ENCODE measurements around the gene CMTR1.
A peak's percentile ranks its signal among the peaks of the same experiment; 100 is the strongest.

Gene CMTR1

DNA sequence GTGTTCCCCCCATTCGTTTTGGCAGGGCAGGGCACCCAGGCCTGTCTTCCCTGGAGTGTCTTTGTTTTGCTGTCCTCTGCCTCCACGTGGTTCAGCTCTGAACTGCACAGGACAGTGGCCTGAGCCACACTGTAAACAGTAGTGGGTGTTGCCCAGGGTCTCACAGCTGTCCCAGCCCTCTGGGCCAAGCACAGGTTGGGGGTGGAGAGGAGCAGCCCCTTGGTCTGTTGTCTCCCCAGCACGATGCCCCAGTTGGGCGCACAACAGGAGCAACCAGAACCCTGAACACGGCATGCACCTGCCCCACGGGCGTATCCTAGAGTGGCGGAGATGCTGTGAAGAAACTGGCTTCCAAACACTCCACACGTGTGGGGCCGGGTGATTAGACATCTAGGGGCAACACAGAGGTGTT lies 52.3 kb downstream of the CMTR1 start:
- Histone ChIP-seq H3K36me3 (replicated peaks) (peaks cover 13% of the 10 kb centered on the region), H3K27me3 (replicated peaks) (no peaks in the 10 kb centered on the region), H3K4me3 (ENCODE audit: low read depth, low read length) (no peak overlapping the region), H3K27ac (no peak overlapping the region)
- no peak for DNase-seq
- in situ Hi-C loops (cut with HindIII; ENCODE audit: low pct_ligation_motif_present, low sequenced_read_pairs) = no loop called here
- TF ChIP-seq, protein P1, sequence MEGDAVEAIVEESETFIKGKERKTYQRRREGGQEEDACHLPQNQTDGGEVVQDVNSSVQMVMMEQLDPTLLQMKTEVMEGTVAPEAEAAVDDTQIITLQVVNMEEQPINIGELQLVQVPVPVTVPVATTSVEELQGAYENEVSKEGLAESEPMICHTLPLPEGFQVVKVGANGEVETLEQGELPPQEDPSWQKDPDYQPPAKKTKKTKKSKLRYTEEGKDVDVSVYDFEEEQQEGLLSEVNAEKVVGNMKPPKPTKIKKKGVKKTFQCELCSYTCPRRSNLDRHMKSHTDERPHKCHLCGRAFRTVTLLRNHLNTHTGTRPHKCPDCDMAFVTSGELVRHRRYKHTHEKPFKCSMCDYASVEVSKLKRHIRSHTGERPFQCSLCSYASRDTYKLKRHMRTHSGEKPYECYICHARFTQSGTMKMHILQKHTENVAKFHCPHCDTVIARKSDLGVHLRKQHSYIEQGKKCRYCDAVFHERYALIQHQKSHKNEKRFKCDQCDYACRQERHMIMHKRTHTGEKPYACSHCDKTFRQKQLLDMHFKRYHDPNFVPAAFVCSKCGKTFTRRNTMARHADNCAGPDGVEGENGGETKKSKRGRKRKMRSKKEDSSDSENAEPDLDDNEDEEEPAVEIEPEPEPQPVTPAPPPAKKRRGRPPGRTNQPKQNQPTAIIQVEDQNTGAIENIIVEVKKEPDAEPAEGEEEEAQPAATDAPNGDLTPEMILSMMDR (IDR thresholded peaks at IDR 0.05; ENCODE audit: low read depth, low read length, missing control alignments) = peak; percentile 53

DNA sequence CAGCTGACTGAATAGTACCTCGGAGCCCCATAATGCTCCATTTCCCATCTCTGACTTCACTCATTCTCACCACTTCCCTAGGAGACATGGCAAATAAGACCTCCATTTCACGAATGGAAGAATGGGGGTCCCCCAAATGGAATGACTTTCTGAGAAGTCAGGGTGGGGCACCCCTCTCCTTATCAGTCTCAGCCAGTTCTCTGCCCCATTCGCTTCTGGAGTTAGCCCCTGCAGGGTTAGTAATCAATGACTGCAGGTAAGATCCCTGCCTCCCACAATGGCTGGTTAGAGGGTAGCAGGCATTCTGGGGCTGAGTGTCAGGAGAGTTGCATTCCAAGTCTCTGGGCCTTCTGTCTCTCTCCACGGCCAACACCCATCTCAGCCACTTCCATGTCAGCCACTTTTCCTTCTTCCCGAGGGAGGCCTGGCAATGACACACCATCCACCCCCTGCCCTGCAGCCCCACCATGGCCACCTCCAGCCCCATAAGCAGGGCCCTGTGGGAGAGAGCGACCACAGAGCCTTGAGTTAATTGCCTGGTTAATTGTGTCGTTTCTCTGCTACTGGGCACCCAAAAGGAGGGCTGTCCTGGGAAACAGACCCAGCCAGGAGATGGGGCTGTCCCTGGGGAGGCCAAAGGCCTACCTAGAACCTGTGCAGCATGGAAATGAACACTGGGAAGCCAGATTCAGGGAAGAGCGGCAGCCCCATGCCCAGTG lies 53.3 kb downstream of the CMTR1 start:
- DNase-seq = no peak
- H3K36me3 ChIP-seq (replicated peaks) = peaks cover 12% of the 10 kb centered on the region
- H3K27ac ChIP-seq = no peak overlapping the region
- in situ Hi-C loops (cut with HindIII; ENCODE audit: low pct_ligation_motif_present, low sequenced_read_pairs) = no loop called here
- TF ChIP-seq, protein P1 (IDR thresholded peaks at IDR 0.05; ENCODE audit: low read depth, low read length, missing control alignments) = no peak
- no peaks in the 10 kb centered on the region for H3K27me3 ChIP-seq (replicated peaks)
- H3K4me3 ChIP-seq (ENCODE audit: low read depth, low read length) = no peak overlapping the region

DNA sequence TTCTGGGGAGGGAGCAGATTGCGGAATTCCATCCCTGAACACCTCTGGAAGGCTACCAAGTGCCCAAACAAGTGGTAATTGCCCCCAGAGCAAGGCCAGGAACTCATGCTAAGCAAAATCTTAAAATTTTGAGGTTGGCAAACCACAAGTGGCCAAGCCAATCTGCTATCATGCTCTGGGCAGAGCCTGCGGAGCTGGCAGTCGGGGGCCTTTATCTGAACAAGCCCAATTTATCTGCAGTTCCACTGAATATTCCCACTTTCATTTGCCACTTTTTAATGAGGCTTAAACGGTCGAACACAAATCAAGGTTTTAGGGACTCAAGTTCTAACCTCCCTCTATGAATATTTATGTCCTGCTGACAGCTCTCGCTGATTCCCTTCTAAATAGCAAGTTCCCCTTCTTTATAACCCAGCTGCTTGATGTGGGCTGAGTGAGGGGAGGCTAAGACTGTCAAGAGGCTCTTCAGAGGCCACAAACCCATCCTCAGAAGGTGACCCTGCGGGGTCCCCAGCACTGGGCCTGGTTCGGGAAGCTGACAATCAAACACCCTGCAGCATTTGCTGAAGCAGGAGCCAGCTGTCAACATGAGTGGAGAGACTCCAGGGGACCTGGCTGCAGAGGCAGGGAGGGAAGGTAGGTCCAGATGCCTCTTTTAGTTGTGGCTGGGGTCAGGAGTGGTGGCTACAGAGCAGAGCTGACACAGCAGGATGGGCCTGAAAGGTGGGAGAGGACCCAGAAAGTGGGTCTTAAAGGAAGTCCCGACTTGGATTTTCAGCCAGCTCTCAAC lies 54.8 kb downstream of the CMTR1 start:
- Histone ChIP-seq H3K36me3 (replicated peaks) (peaks cover 6% of the 10 kb centered on the region), H3K4me3 (ENCODE audit: low read depth, low read length) (no peak overlapping the region), H3K27ac (no peak overlapping the region), H3K27me3 (replicated peaks) (no peaks in the 10 kb centered on the region)
- TF ChIP-seq, protein P1 (IDR thresholded peaks at IDR 0.05; ENCODE audit: low read depth, low read length, missing control alignments) = no peak
- in situ Hi-C loops (cut with HindIII; ENCODE audit: low pct_ligation_motif_present, low sequenced_read_pairs) = no loop called here
- DNase-seq = no peak

DNA sequence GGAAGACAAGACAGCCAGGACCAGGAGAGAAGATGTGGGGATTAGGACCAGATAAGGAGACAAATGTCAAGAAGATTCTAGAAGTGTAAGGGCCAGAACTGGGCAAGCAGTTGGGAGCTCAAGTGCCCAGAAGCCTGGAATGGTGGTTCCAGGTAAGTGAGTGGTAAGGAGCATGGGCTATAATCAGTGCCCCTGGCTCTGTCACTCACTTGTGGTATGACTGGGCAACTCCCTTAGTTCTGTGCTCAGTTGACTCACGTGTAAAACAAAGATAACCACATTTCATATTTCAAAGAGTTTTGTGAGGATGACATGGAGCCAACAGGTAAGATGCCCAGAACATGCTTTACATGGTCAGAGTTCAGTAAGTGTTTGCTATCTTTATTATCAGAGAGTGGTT lies 55.5 kb downstream of the CMTR1 start:
- no peak for DNase-seq
- H3K4me3 ChIP-seq (ENCODE audit: low read depth, low read length) = no peak overlapping the region
- no peaks in the 10 kb centered on the region for H3K27me3 ChIP-seq (replicated peaks)
- TF ChIP-seq, protein P1 (IDR thresholded peaks at IDR 0.05; ENCODE audit: low read depth, low read length, missing control alignments) = no peak
- H3K36me3 ChIP-seq (replicated peaks) = no peaks in the 10 kb centered on the region
- no peak overlapping the region for H3K27ac ChIP-seq
- in situ Hi-C loops (cut with HindIII; ENCODE audit: low pct_ligation_motif_present, low sequenced_read_pairs) = no loop called here

DNA sequence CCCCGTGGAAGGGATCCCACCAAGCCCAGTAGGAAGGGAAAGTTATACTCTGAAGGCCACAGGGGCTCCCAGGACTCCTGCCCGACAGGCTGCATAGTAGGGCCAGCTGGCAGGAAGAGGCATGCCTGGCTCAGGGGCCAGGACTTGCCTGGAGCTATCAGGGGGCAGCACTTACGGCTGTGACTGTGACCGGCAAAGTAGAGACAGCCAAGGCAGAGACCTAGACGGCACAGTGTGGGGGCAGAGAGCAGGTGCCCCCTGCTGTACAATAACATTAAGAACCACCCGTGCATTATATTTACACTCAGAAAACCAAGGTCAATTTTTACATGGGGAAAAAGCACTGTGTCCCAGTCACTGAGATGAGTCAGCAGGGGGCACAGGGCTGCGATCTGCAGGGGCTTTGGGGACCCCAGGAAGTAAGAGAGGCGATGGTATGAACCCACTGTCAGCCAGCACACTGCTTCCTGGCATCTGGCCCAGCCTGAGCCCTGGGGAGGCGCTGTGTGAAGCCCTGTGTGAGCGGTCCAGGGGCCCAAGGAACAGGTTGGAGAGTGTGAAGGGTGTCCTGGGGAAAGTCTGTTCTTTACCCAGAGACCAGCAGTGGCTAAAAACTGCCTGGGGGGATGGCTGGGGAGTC lies 56.8 kb downstream of the CMTR1 start:
- TF ChIP-seq, protein P1 (IDR thresholded peaks at IDR 0.05; ENCODE audit: low read depth, low read length, missing control alignments) = peak; percentile 50
- H3K27me3 ChIP-seq (replicated peaks) = no peaks in the 10 kb centered on the region
- in situ Hi-C loops (cut with HindIII; ENCODE audit: low pct_ligation_motif_present, low sequenced_read_pairs) = no loop called here
- no peaks in the 10 kb centered on the region for H3K36me3 ChIP-seq (replicated peaks)
- H3K27ac ChIP-seq = no peak overlapping the region
- no peak overlapping the region for H3K4me3 ChIP-seq (ENCODE audit: low read depth, low read length)
- DNase-seq = peak; percentile 5
